Fibroblast of lung (primary cell): ENCODE results near the gene SVBP. TPM values are rescaled to one million over a fixed set of nuclear protein-coding genes. Genes with fewer than 3 reads are reported as not detected.

Experiments used
- DNase-seq, 2 donors: peaks; one replicate each; pipeline versions ENCODE4 v3.0.0 to v3.0.0-alpha.2; 2010; ENCODE audit warnings: low read depth in 2 of 2
- H2AFZ ChIP-seq: 2 replicates; pipeline ENCODE4 v1.5.1; 2012; ENCODE audit warnings: low read length, control low read depth, inconsistent platforms
- H3K27ac ChIP-seq: 2 replicates; pipeline ENCODE4 v1.5.1; 2011; ENCODE audit warnings: low read length, control low read depth; ENCODE audit not compliant: insufficient read depth
- H3K27me3 ChIP-seq: 2 replicates; pipeline ENCODE4 v1.5.1; 2011; ENCODE audit warnings: mild to moderate bottlenecking, low read length; ENCODE audit not compliant: control insufficient read depth, insufficient read depth
- H3K36me3 ChIP-seq: 2 replicates; pipeline ENCODE4 v1.5.1; 2011; ENCODE audit warnings: low read length; ENCODE audit not compliant: control insufficient read depth, insufficient read depth
- H3K4me1 ChIP-seq: 2 replicates; pipeline ENCODE4 v1.5.1; 2011; ENCODE audit warnings: low read length; ENCODE audit not compliant: control insufficient read depth, insufficient read depth; ENCODE audit errors: extremely low read depth
- H3K4me2 ChIP-seq: 2 replicates; pipeline ENCODE4 v1.5.1; 2011; ENCODE audit warnings: low read length, control low read depth; ENCODE audit not compliant: insufficient read depth; ENCODE audit errors: extremely low read depth
- H3K4me3 ChIP-seq, 4 experiments: fragments of 200-600 bp in 1 of 4; sonication (generic) in 1 of 4; replicated peaks in 1 of 4; 2 replicates each; pipeline ENCODE4 v1.5.1; 2011 to 2016; ENCODE audit warnings: low read length in 4 of 4, low read depth in 3 of 4, mild to moderate bottlenecking in 3 of 4, control low read depth in 2 of 4, inconsistent platforms in 1 of 4, mixed read lengths in 1 of 4; ENCODE audit not compliant: insufficient read depth in 1 of 4; ENCODE audit errors: control extremely low read depth in 1 of 4
- H3K79me2 ChIP-seq: 2 replicates; pipeline ENCODE4 v1.5.1; 2012; ENCODE audit warnings: mild to moderate bottlenecking, low read length, inconsistent platforms; ENCODE audit not compliant: control insufficient read depth, insufficient read depth
- H3K9ac ChIP-seq: 2 replicates; pipeline ENCODE4 v1.5.1; 2011; ENCODE audit warnings: mild to moderate bottlenecking, low read length, control low read depth; ENCODE audit not compliant: insufficient read depth
- H3K9me3 ChIP-seq: 2 replicates; pipeline ENCODE4 v1.5.1; 2012; ENCODE audit warnings: low read depth, low read length; ENCODE audit not compliant: control insufficient read depth, insufficient read depth
- H4K20me1 ChIP-seq: 2 replicates; pipeline ENCODE4 v1.5.1; 2011; ENCODE audit warnings: low read length; ENCODE audit not compliant: control insufficient read depth, insufficient read depth; ENCODE audit errors: extremely low read depth
- CTCF ChIP-seq, 2 donors: IDR thresholded peaks in 1 of 2; conservative IDR thresholded peaks in 1 of 2; 1 replicate in 1 of 2; 2 replicates in 1 of 2; pipeline ENCODE4 v1.5.1; 2011 to 2012; ENCODE audit warnings: low read length in 2 of 2, control low read depth in 1 of 2, inconsistent platforms in 1 of 2, low read depth in 1 of 2, mild to moderate bottlenecking in 1 of 2
- EZH2 ChIP-seq: IDR thresholded peaks from 2 replicates; pipeline ENCODE4 v1.5.1; 2012; ENCODE audit warnings: low read length, control low read depth, mild to moderate bottlenecking; ENCODE audit errors: missing control alignments
- polyA plus RNA-seq, 2 donors: library from polyadenylated mRNA; depleted of rRNA in 1 of 2; stranded (reverse) in 1 of 2; unstranded in 1 of 2; fragments of >200 nt; gene quantifications; 2 replicates each; pipeline ENCODE4 v1.2.1, GENCODE V29; 2011 to 2012; ENCODE audit warnings: missing spikeins in 1 of 2
- total RNA-seq: library from RNA; depleted of rRNA; stranded (reverse); fragments of >200 nt; gene quantifications from 2 replicates; pipeline ENCODE4 v1.2.1, GENCODE V29; 2014

SVBP gene
- total and polyA plus RNA-seq, 2 donors (not counting 1 experiment from before 2014, with no cell fraction given), result 24.9 to 33.4 TPM

- H3K27me3 ChIP-seq, result no peaks in the 10 kb centered on the region
- H3K9ac ChIP-seq, result no peak overlapping the region
- peaks cover 32% of the 10 kb centered on the region for H3K36me3 ChIP-seq
- no peak overlapping the region for H3K4me3 ChIP-seq
- H2AFZ ChIP-seq, result no peak overlapping the region
- no peaks in the 10 kb centered on the region for H3K4me1 ChIP-seq
- H4K20me1 ChIP-seq, result no peaks in the 10 kb centered on the region
- no peak for DNase-seq
- peaks cover 15% of the 10 kb centered on the region for H3K79me2 ChIP-seq
- H3K4me2 ChIP-seq, result no peak overlapping the region
- H3K9me3 ChIP-seq, result no peaks in the 10 kb centered on the region
- H3K27ac ChIP-seq, result no peak overlapping the region
- TF ChIP-seq EZH2 (no peak), CTCF (conservative IDR thresholded peaks at IDR 0.05 in 1 of 2, IDR thresholded peaks at IDR 0.05 in 1 of 2; ENCODE audit: low read depth in 1 of 2, low read length in 2 of 2) (no peak)
Observed at GRCh38 chr1:42758641-42759040, 58.6 kb downstream of the SVBP start.

GRCh38 chr1:42757892-42758275 lies 59.3 kb downstream of the SVBP start:
- Histone ChIP-seq H3K36me3 (peaks cover 32% of the 10 kb centered on the region), H3K9me3 (no peaks in the 10 kb centered on the region), H3K4me1 (peaks cover 2% of the 10 kb centered on the region), H3K79me2 (peaks cover 8% of the 10 kb centered on the region), H2AFZ (no peak overlapping the region), H3K27ac (no peak overlapping the region), H3K4me2 (no peak overlapping the region), H3K4me3 (no peak overlapping the region), H4K20me1 (no peaks in the 10 kb centered on the region), H3K9ac (no peak overlapping the region), H3K27me3 (no peaks in the 10 kb centered on the region)
- no peak for DNase-seq
- TF ChIP-seq CTCF (conservative IDR thresholded peaks at IDR 0.05 in 1 of 2, IDR thresholded peaks at IDR 0.05 in 1 of 2; ENCODE audit: low read depth in 1 of 2, low read length in 2 of 2) (no peak), EZH2 (no peak)

Other genes with a start within 250 kb of the SVBP start
- gene PPIH, start 159.0 kb downstream of the SVBP start, total RNA-seq, result 13.1 and 19.0 TPM in 2 replicates
- gene PPIH, start 159.0 kb downstream of the SVBP start, polyA plus RNA-seq, result 32.3 and 56.5 TPM in 2 replicates
- 500 and 795 TPM in 2 replicates for gene YBX1, start 135.0 kb downstream of the SVBP start, total RNA-seq
- 799 and 1,134 TPM in 2 replicates for gene YBX1, start 135.0 kb downstream of the SVBP start, polyA plus RNA-seq
- not detected in 2 replicates for gene CLDN19, start 77.2 kb downstream of the SVBP start, total RNA-seq
- gene CLDN19, start 77.2 kb downstream of the SVBP start, polyA plus RNA-seq, result not detected in 2 replicates
- gene P3H1, start 50.4 kb downstream of the SVBP start, total RNA-seq, result 56.8 and 68.5 TPM in 2 replicates
- gene P3H1, start 50.4 kb downstream of the SVBP start, polyA plus RNA-seq, result 87.6 and 108 TPM in 2 replicates
- 4.4 and 5.9 TPM in 2 replicates for gene C1orf50, start 50.1 kb downstream of the SVBP start, total RNA-seq
- 7.8 and 9.5 TPM in 2 replicates for gene C1orf50, start 50.1 kb downstream of the SVBP start, polyA plus RNA-seq
- gene TMEM269, start 32.4 kb downstream of the SVBP start, total RNA-seq, result 0.17 TPM in 1 of 2 replicates, not detected in the other
- gene TMEM269, start 32.4 kb downstream of the SVBP start, polyA plus RNA-seq, result 0.06 and 0.10 TPM in 2 replicates
- 17.2 and 37.2 TPM in 2 replicates for gene ERMAP, start 275 bp downstream of the SVBP start, total RNA-seq
- 16.3 and 19.4 TPM in 2 replicates for gene ERMAP, start 275 bp downstream of the SVBP start, polyA plus RNA-seq
- gene ZNF691, start 29.2 kb upstream of the SVBP start, total RNA-seq, result 9.0 and 11.1 TPM in 2 replicates
- gene ZNF691, start 29.2 kb upstream of the SVBP start, polyA plus RNA-seq, result 5.8 TPM in 2 replicates
- 17.2 and 56.5 TPM in 2 replicates for gene SLC2A1, start 141.5 kb upstream of the SVBP start, total RNA-seq
- 29.5 and 29.9 TPM in 2 replicates for gene SLC2A1, start 141.5 kb upstream of the SVBP start, polyA plus RNA-seq